ENCODE measurements around the gene CAPS.
"Not testable (repeated sequence)": the region's sequence is repeated elsewhere in the genome, so short reads cannot be mapped to it uniquely, and the experiment has no call there.

Gene CAPS

DNA sequence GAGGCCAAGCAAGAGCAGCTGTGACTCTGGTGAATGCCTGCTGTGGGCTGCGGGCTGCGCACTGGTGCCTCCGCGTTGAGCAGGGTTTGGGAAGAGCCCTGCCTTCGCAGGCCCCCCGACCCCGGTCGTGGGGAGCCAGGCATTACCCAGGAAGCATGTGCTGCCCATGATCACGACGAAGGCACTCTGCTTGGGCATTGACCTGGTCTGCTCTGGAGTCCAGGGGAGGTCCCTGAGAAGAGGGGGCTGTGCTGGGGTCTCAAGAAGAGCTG, 44.7 kb downstream of the CAPS start:
- DNase-seq, result no peak

DNA sequence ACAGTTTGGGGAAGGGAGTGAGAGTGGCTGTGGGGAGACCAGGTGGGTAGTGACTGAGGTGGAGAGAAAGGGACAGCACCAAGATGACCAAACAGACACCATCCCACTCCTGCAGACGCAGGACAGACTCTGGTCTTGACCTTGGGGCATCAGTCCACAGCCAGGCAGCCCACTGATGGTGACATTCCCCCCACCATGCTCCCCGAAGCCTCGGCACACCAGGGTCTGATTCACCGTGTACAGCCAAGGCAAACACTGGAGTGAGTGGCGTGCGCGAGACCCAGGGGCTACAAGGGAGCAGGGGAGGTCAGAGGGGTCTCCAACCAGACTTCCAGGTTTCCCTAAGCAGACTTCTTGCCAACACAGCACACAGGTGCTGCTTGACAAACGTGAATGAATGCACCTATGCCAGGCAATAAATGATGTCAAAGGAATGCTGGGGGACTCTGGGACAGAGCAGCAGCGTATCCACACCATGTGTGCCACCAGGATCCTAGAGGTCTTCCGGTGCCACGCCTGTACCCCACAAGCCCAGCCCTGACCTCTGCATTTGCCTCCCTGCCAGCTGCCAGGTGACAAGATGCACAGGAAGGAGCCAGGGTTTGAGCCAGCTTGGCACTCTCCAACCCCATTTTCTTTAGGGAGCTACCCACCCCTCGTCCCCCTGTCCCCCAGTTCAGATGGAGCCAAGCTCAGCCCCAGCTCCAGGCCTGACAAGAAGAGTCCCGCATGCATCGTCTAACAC, 45.4 kb downstream of the CAPS start:
- DNase-seq, result no peak

DNA sequence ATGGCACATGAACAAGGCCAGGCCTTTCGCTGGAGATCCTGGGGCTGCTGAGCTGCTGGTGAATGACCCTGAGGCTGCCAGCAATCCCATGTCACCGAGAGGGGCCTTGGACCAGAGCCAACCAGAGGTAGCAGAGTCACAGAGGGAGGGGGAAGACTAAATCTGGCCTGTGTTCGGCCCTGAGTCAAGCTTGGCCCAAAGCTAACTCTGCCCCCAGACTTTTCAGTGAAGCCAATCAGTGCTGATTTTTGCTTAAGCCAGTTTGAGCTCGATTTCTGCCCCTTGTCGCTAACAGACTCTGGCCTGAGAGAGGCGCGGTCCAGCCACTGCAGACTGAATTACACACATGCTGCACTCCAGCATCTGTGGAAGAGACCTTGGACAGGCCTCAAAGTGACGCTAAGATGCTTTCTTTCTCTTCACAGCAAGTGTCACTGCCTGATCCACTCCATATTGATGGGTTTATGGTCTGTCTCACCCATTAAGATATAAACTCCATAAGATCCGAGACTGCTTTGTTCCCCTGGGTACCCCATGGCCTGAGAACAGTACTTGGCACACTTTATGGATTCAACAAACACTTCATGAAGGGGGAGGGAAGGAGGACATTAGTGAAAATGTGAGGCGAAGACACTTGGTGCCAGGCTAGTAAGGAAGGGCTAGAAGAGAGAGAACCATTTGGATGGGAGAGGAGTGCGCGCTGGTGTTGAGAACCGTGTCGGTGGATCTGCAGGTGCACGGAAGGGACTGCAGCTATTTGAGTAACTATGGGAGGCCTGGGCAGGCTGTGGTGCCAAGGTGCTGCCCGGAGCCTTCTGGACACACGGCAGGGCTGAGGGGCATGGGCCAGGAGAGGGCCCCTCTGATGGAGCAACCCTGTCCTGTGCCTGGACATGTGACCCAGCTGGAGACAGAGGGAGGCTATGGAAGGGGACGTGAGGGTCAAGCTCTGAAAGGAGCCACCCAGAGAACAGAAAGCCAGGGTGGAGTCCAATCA, 46.2 kb downstream of the CAPS start:
- no peak for DNase-seq

DNA sequence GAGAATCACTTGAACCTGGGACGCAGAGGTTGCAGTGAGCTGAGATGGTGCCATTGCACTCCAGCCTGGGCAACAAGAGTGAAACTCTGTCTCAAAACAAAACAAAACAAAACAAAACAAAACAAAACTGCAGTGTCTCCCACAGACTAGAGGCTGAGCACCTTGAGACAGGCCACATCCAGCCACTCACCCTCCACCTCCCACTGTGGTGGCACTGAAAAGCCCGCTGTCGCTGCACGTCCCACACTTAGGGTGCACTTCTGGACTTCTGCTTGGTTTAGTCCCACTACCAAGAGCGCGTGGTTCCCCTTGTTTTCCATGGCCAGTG, 47.6 kb downstream of the CAPS start:
- DNase-seq, result not testable (repeated sequence)

DNA sequence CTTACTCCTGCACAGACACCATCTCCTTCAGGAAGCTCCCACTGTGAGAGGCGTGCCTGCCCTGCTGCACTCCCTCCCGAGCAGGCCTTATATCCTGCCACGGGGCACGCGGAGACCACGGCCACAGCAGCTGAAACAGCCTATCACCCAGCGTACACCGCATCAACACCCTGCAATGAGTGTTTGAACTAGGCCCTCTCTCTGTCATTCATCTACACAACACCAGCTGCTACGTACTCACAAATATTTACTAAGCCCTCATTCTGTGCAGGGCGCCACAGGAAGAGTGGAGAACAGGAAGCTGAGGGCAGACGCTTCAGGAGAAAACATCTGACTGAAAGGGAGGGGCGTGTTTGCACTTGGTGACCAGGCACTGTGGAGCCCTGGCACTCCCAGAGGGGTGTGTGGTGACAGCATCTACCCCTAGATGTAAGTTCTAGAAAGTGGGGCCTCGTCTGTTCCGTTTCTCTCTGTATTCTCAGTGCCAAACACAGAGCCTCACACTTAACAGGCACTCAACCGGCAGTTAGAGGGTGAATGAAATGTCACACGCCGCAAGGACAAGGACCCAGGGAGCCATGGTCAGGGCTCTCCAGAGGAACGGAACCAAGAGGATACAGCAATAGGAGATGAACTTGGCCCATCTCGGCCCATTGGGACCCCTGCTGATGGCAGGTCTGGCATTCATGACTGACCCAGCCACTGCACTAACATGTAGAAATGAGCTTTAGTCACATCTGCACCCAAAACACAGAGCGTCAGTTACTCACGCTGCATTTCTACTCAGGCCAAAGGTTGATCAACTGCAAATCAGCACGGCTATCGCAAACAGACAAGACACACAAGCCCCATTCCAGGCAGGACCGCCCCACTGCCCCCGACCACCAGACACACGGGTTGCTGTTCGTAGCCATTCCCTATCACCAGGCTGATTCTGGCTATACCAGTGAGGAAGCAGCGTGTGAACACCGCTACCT, 48.2 kb downstream of the CAPS start:
- peak; percentile 84 for DNase-seq

DNA sequence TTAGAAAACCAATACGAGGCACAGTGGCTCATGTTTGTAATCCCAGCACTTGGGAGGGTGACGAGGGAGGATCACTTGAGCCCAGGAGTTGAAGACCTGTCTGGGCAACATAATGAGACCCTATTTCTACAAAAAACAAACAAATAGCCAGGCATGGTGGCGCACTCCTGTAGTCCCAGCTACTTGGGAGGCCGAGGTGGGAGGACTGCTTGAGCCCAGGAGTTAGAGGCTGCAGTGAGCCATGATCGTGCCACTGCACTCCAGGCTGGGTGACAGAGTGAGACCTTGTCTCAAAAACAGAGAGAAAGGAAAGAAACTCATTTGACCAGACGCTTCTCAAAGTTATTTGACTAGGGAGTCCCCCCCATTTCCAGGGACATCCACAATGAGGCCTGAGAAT, 49.2 kb downstream of the CAPS start:
- not testable (repeated sequence) for DNase-seq

DNA sequence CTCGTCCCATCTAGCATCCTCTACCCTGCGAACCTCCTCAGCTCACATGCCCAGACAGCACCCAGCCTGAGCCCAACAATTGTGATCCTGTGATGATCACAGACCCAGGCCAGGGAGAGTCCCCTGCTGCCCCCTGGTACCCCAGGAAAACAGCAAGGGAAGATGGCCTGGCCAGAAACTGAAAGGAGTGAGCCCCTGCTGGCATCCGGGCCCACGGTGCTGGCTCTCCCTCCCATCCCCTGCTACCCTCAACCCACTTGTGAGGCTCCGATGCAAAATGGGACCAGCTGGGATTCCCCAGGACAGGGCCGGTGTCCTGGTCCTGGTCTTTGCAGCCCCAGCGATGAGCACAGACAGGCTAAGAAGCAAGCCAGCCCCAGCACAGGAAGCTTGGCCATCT, 49.8 kb downstream of the CAPS start:
- DNase-seq, result no peak

DNA sequence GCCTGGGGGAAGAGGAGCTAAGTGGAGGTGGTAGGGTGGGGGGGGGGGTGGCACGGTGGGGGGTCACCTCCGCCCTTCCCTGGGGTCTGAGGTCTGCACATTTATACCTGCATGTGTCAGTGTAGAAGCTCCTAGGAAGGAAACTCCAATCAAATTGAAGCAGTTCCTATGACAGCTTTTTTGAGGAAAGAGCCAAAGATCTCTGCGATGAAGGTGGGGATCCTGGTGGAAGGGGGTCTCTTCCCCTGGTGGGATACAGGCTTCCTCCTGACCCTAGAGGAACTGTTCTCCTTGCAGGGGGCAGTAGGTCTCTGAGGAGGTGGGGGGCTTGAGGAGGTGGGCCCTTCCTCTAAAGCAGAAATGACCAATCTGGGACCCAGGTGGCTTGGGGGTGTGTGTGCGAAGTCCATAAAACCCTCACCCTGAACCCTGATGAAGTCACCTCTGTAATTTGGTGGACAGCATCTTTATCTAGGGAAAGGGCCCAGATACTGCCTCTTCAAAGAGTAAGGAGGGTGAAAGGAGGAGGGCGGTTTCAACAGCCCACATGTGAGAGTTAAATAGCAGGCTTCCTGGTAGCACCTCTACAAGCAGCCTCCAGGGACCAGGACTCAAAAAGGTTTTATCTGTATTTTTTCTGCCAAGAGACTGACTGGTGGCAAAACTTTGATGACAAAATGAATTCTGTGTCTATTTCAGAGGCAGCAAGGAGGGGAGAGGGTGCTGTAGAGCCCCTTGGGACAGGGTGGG, 50.9 kb downstream of the CAPS start:
- no peak for DNase-seq
